Central memory CD8-positive, alpha-beta T cell (primary cell): ENCODE measurements around the gene PRLR.
"Not testable (repeated sequence)": the region's sequence is repeated elsewhere in the genome, so short reads cannot be mapped to it uniquely, and the experiment has no call there.

Experiments used
- ATAC-seq: fragments of 150-1000 bp; cut with Tn5 transposase; replicated peaks from 2 replicates; pipeline ENCODE4 v1.10.0; 2022; ENCODE audit warnings: mild to moderate bottlenecking, moderate FRiP score, moderate number of reproducible peaks; ENCODE audit not compliant: poor library complexity, severe bottlenecking; ENCODE audit errors: extremely low read depth
- DNase-seq, 2 donors: peaks; one replicate each; pipeline ENCODE4 v3.0.0; 2021; ENCODE audit warnings: low spot score in 2 of 2
- H3K27ac Mint-ChIP-seq: one replicate; pipeline ENCODE4 v1.8.0; 2022; ENCODE audit warnings: low read depth, mild to moderate bottlenecking, moderate library complexity, mixed read lengths
- H3K27me3 Mint-ChIP-seq: one replicate; pipeline ENCODE4 v1.8.0; 2022; ENCODE audit warnings: mixed read lengths
- H3K36me3 Mint-ChIP-seq: one replicate; pipeline ENCODE4 v1.8.0; 2022; ENCODE audit warnings: mild to moderate bottlenecking, moderate library complexity, mixed read lengths; ENCODE audit not compliant: insufficient read depth
- H3K4me1 Mint-ChIP-seq: one replicate; pipeline ENCODE4 v1.8.0; 2022; ENCODE audit warnings: mixed read lengths
- H3K4me3 Mint-ChIP-seq: one replicate; pipeline ENCODE4 v1.8.0; 2022; ENCODE audit warnings: mild to moderate bottlenecking, moderate library complexity, mixed read lengths
- H3K9me3 Mint-ChIP-seq: one replicate; pipeline ENCODE4 v1.8.0; 2022; ENCODE audit warnings: mixed read lengths

The PRLR gene

GRCh38 chr5:35122819-35123218, 107.5 kb downstream of the PRLR start:
- H3K4me3 Mint-ChIP-seq: no peak overlapping the region
- ATAC-seq (no peak), DNase-seq (no peak)
- H3K27me3 Mint-ChIP-seq: peaks cover 47% of the 10 kb centered on the region
- no peaks in the 10 kb centered on the region for H3K9me3 Mint-ChIP-seq
- H3K36me3 Mint-ChIP-seq: no peaks in the 10 kb centered on the region
- no peak overlapping the region for H3K27ac Mint-ChIP-seq
- no peaks in the 10 kb centered on the region for H3K4me1 Mint-ChIP-seq

DNA sequence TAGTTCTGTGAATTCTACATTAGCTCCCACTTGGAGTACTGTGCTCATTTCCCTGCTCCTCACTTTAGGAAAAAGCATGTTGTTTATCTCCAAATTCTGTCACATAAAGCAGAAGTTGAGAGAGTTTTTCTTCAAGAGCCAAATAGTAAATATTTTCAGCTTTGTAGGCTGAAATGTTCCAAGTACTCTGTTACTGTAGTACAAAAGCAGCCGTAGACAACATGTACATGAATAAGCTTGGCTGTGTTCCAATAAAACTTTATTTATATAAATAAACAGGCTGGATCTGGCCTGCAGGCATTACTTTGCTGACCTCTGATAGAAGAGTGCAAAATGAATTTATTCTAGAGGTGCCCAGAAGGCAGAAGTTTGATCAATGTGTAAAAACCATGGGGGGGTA, 109.6 kb downstream of the PRLR start:
- Mint-ChIP-seq H3K27ac (no peak overlapping the region), H3K27me3 (peaks cover 43% of the 10 kb centered on the region), H3K4me3 (no peak overlapping the region), H3K36me3 (no peaks in the 10 kb centered on the region), H3K4me1 (no peaks in the 10 kb centered on the region), H3K9me3 (no peaks in the 10 kb centered on the region)
- ATAC-seq (no peak), DNase-seq (no peak)

DNA sequence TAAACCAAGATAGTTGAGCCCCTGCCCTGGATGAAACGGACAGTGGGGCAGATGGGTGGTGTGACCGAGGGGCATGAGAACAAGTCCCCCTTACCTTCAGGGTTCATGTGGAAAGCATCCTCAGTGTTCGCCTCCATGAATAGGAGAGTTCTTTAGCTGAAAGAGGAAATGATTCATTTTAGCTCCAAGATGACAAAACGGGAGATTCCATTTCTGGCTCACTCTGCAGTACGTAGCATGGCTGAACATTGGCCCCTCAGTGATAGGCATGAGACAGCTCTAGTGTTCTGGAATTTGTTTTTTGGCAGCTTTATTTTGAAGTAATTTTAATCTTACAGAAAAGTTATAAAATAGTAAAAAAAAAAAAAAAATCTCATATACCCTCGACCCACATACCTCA, 112.3 kb downstream of the PRLR start:
- no peak overlapping the region for H3K27ac Mint-ChIP-seq
- H3K36me3 Mint-ChIP-seq: no peaks in the 10 kb centered on the region
- H3K27me3 Mint-ChIP-seq: peaks cover 34% of the 10 kb centered on the region
- H3K4me3 Mint-ChIP-seq: no peak overlapping the region
- ATAC-seq (no peak), DNase-seq (no peak)
- no peaks in the 10 kb centered on the region for H3K9me3 Mint-ChIP-seq
- no peaks in the 10 kb centered on the region for H3K4me1 Mint-ChIP-seq

- ATAC-seq (no peak), DNase-seq (no peak)
- Mint-ChIP-seq H3K36me3 (no peaks in the 10 kb centered on the region), H3K9me3 (no peaks in the 10 kb centered on the region), H3K4me3 (no peak overlapping the region), H3K27me3 (peaks cover 36% of the 10 kb centered on the region), H3K27ac (no peak overlapping the region), H3K4me1 (no peaks in the 10 kb centered on the region)
Observed at GRCh38 chr5:35115920-35116319, 114.4 kb downstream of the PRLR start.

- Mint-ChIP-seq H3K4me1 (no peaks in the 10 kb centered on the region), H3K9me3 (no peaks in the 10 kb centered on the region), H3K27ac (no peak overlapping the region), H3K27me3 (peaks cover 36% of the 10 kb centered on the region), H3K36me3 (no peaks in the 10 kb centered on the region), H3K4me3 (no peak overlapping the region)
- ATAC-seq: no peak
- DNase-seq: no peak
Observed at GRCh38 chr5:35114698-35115097, 115.6 kb downstream of the PRLR start.

DNA sequence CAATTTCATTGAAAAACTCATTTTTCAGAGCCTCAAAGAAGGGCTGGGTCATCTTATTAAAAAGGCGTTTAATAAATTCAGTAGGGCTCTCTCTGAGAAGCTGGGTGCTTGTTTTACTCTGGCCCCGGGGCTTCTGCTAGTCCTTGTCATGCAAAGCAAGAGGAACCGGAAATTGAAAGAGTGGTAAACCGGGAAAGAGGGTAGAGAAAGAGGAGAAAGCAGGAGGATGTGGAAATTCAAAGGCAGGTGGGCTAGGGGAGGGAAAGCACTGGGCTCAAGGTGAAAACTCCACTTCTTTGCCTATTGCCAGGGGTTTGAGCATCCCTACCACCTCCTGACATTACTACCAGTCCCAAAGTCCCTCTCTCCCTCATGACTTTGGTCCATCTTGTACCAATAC, 118.0 kb downstream of the PRLR start:
- no peak overlapping the region for H3K27ac Mint-ChIP-seq
- ATAC-seq (no peak), DNase-seq (no peak)
- H3K4me3 Mint-ChIP-seq: no peak overlapping the region
- peaks cover 5% of the 10 kb centered on the region for H3K9me3 Mint-ChIP-seq
- H3K36me3 Mint-ChIP-seq: no peaks in the 10 kb centered on the region
- H3K27me3 Mint-ChIP-seq: peaks cover 40% of the 10 kb centered on the region
- no peaks in the 10 kb centered on the region for H3K4me1 Mint-ChIP-seq

DNA sequence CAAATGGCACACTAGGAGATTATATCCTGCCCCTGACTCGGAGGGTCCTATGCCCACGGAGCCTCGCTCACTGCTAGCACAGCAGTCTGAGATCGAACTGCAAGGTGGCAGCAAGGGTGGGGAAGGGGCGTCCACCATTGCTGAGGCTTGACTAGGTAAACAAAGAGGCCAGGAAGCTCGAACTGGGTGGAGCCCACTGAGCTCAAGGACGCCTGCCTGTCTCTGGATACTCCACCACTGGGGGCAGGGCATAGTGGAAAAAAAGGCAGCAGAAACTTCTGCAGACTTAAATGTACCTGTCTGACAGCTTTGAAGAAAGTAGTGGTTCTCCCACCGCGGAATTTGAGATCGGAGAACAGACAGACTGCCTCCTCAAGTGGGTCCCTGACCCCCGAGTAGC, 125.7 kb downstream of the PRLR start:
- not testable (repeated sequence) for H3K4me1 Mint-ChIP-seq, ATAC-seq, H3K4me3 Mint-ChIP-seq, DNase-seq, H3K27ac Mint-ChIP-seq, H3K36me3 Mint-ChIP-seq, H3K9me3 Mint-ChIP-seq
- H3K27me3 Mint-ChIP-seq: peaks cover 72% of the 10 kb centered on the region

DNA sequence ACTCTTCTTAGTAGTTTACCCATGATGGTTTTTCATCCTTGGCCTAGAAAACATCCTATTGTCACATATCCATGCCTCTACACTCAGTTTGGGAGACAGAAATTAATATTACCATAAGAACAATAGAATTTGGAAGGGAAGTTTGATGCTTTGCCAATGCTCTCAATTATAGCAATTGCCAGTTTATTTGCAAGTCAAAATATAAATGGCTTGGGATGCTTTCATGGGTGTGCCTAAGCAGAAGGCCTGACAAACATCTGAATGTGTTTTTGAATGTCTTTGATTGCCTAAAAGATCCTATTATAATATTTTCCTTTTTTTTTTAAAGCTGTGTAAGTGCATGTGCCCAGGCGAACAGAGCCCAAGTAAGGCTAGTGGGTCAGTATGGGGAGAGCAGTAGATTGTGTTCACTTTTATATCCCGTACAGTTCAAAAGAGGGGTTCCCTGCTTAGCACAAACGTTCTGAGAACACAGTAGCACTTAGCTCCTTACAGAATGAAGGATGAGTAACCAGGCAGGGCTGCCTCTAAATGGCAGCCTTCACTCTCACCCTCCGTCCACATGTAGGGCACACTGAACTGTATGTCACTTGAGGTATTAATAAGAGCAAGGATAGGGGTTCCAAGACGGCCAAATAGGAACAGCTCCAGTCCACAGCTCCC, 126.5 kb downstream of the PRLR start:
- H3K9me3 Mint-ChIP-seq: peaks cover 3% of the 10 kb centered on the region
- H3K36me3 Mint-ChIP-seq: no peaks in the 10 kb centered on the region
- H3K27ac Mint-ChIP-seq: no peak overlapping the region
- ATAC-seq: no peak
- DNase-seq: no peak
- H3K27me3 Mint-ChIP-seq: peaks cover 72% of the 10 kb centered on the region
- no peaks in the 10 kb centered on the region for H3K4me1 Mint-ChIP-seq
- no peak overlapping the region for H3K4me3 Mint-ChIP-seq

- not testable (repeated sequence) for H3K27ac Mint-ChIP-seq, H3K4me1 Mint-ChIP-seq, H3K36me3 Mint-ChIP-seq, ATAC-seq, DNase-seq, H3K4me3 Mint-ChIP-seq, H3K9me3 Mint-ChIP-seq
- peaks cover 76% of the 10 kb centered on the region for H3K27me3 Mint-ChIP-seq
Observed at GRCh38 chr5:35101720-35102119, 128.6 kb downstream of the PRLR start.

DNA sequence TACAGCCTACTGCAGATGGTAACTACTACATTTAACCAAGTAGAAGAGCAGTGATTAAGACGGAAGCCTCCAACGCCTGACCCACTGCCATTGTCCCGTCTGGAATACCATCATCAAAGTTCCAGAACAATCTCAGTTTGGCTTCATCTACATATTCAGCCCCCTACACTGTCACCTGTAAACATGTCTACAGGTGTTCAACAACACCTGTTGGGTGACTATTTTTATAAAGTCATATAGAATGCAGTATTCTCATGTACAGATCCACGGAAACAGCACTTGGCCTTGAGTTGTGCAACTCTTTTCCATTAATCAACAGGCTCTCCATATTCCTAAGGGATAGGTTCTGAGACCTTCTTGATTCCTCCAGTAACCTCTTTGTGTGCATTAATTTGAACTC, 129.3 kb downstream of the PRLR start:
- H3K4me1 Mint-ChIP-seq: no peaks in the 10 kb centered on the region
- H3K4me3 Mint-ChIP-seq: no peak overlapping the region
- ATAC-seq: no peak
- no peak for DNase-seq
- H3K27ac Mint-ChIP-seq: no peak overlapping the region
- H3K9me3 Mint-ChIP-seq: no peaks in the 10 kb centered on the region
- H3K36me3 Mint-ChIP-seq: no peaks in the 10 kb centered on the region
- peaks cover 69% of the 10 kb centered on the region for H3K27me3 Mint-ChIP-seq

DNA sequence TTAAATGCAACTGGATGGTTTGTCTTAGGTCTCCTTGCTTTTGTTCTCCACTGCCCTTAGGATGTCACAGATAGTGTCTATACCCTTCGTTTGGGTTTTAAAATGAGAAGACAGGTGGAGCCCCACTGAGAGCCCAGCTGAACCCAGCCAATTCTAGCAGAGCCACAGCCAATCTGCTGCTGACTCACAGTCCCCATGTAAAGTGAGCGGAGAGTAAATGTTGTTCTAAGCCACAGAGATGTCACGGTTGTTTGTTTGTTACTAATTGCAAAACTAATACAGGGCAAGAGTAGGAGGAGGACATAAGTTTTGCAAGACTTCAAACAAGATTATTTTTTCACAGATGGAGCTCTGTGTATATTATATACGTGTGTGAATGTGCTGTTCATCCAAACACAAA, 132.1 kb downstream of the PRLR start:
- H3K36me3 Mint-ChIP-seq: no peaks in the 10 kb centered on the region
- DNase-seq (no peak), ATAC-seq (no peak)
- H3K27ac Mint-ChIP-seq: no peak overlapping the region
- no peaks in the 10 kb centered on the region for H3K4me1 Mint-ChIP-seq
- no peaks in the 10 kb centered on the region for H3K9me3 Mint-ChIP-seq
- H3K4me3 Mint-ChIP-seq: no peak overlapping the region
- peaks cover 50% of the 10 kb centered on the region for H3K27me3 Mint-ChIP-seq

GRCh38 chr5:35096932-35097331, 133.4 kb downstream of the PRLR start:
- DNase-seq (no peak), ATAC-seq (no peak)
- Mint-ChIP-seq H3K4me1 (no peaks in the 10 kb centered on the region), H3K9me3 (no peaks in the 10 kb centered on the region), H3K4me3 (no peak overlapping the region), H3K36me3 (no peaks in the 10 kb centered on the region), H3K27me3 (peaks cover 39% of the 10 kb centered on the region), H3K27ac (no peak overlapping the region)

- Mint-ChIP-seq H3K4me3 (no peak overlapping the region), H3K9me3 (no peaks in the 10 kb centered on the region), H3K36me3 (no peaks in the 10 kb centered on the region), H3K27ac (no peak overlapping the region), H3K27me3 (peaks cover 32% of the 10 kb centered on the region), H3K4me1 (no peaks in the 10 kb centered on the region)
- DNase-seq (no peak), ATAC-seq (no peak)
Observed at GRCh38 chr5:35096216-35096615, 134.1 kb downstream of the PRLR start.

DNA sequence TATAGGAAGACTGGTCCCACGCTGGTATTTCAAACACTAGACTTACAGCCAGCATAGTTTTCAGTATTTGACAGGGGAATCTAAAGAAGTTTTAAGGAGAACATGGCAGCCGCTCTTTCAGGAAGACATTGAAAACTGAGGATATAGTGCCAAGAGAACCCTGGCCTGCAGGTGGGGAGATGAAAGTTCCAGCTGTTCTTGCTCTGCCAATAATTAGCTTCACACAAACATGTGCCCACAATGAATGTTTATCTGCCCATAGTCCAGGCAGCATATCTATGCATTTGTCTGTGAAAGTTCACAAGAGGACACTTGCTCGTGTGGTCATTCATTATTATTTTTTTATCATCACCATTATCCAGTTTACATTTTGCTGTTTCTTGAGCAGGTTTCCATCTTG, 134.9 kb downstream of the PRLR start:
- H3K4me1 Mint-ChIP-seq: no peaks in the 10 kb centered on the region
- no peaks in the 10 kb centered on the region for H3K9me3 Mint-ChIP-seq

More for the DNA sequence above, 134.9 kb downstream of the PRLR start:
- Mint-ChIP-seq H3K4me3 (no peak overlapping the region), H3K36me3 (no peaks in the 10 kb centered on the region), H3K27me3 (peaks cover 29% of the 10 kb centered on the region), H3K27ac (no peak overlapping the region)
- no peak for DNase-seq
- ATAC-seq: no peak
